Endodermal cell (in vitro differentiated cells): ENCODE data around the gene BCL11A. TPM values are rescaled to one million over a fixed set of nuclear protein-coding genes. Genes with fewer than 3 reads are reported as not detected.

Experiments
- DNase-seq: peaks from one replicate; pipeline ENCODE4 v3.0.0-alpha.2; 2017
- H3K27ac ChIP-seq: 2 replicates; pipeline ENCODE4 v1.5.1; 2013; ENCODE audit warnings: mild to moderate bottlenecking, low read depth, low read length, moderate library complexity
- H3K27me3 ChIP-seq: 2 replicates; pipeline ENCODE4 v1.6.1; 2013; ENCODE audit warnings: mild to moderate bottlenecking, low read length, moderate library complexity; ENCODE audit not compliant: insufficient read depth, control insufficient read depth, poor library complexity, severe bottlenecking
- H3K36me3 ChIP-seq: 2 replicates; pipeline ENCODE4 v1.7.0; 2013; ENCODE audit warnings: mild to moderate bottlenecking, low read length, moderate library complexity; ENCODE audit not compliant: control insufficient read depth, insufficient read depth
- H3K4me1 ChIP-seq: one replicate; pipeline ENCODE4 v1.7.0; 2013; ENCODE audit warnings: low read length; ENCODE audit not compliant: control insufficient read depth, insufficient read depth
- H3K4me3 ChIP-seq: 2 replicates; pipeline ENCODE4 v1.5.1; 2013; ENCODE audit warnings: mild to moderate bottlenecking, low read length, moderate library complexity
- H3K9ac ChIP-seq: 2 replicates; pipeline ENCODE4 v1.6.1; 2013; ENCODE audit warnings: mild to moderate bottlenecking, low read length, moderate library complexity; ENCODE audit not compliant: poor library complexity, severe bottlenecking; ENCODE audit errors: extremely low read depth
- H3K9me3 ChIP-seq: 2 replicates; pipeline ENCODE4 v1.6.1; 2013; ENCODE audit warnings: mild to moderate bottlenecking, low read length, moderate library complexity; ENCODE audit not compliant: control insufficient read depth
- H3K27ac Mint-ChIP-seq: 2 replicates; pipeline ENCODE4 v1.8.0; 2020; ENCODE audit warnings: mixed read lengths
- H3K27me3 Mint-ChIP-seq: 2 replicates; pipeline ENCODE4 v1.8.0; 2021; ENCODE audit warnings: mild to moderate bottlenecking, mixed read lengths; ENCODE audit not compliant: insufficient read depth
- H3K36me3 Mint-ChIP-seq: 2 replicates; pipeline ENCODE4 v1.8.0; 2020; ENCODE audit warnings: low read depth, mixed read lengths
- H3K4me1 Mint-ChIP-seq: 2 replicates; pipeline ENCODE4 v1.8.0; 2020; ENCODE audit warnings: mixed read lengths
- H3K4me3 Mint-ChIP-seq: 2 replicates; pipeline ENCODE4 v1.8.0; 2020; ENCODE audit warnings: mild to moderate bottlenecking, moderate library complexity, mixed read lengths
- H3K9me3 Mint-ChIP-seq: 2 replicates; pipeline ENCODE4 v1.8.0; 2020; ENCODE audit warnings: mild to moderate bottlenecking, mixed read lengths
- CTCF ChIP-seq: fragments of 200-600 bp; sonication (generic); conservative IDR thresholded peaks from 2 replicates; pipeline ENCODE4 v1.5.0; 2021; ENCODE audit warnings: antibody characterized with exemption, mild to moderate bottlenecking
- WGBS, 2 experiments: methylation state at CpG; one replicate each; pipeline versions ENCODE4 v1.1.5 to v1.1.7; 2013; ENCODE audit warnings: missing lambda C conversion rate in 2 of 2, mixed read lengths in 1 of 2; ENCODE audit not compliant: insufficient coverage in 1 of 2, insufficient read length in 1 of 2; 5-methylcytosine and 5-hydroxymethylcytosine counted together
- total RNA-seq, 2 donors: library from RNA; stranded (reverse); fragmentation: NEBNext Ultra II Directional in 1 of 2; extraction: Animal tissue kit (Norgen Biotek cat#: 25700) in 1 of 2; gene quantifications; 2 replicates in 1 of 2; 3 replicates in 1 of 2; pipeline ENCODE4 v1.2.1, GENCODE V29; 2021

The BCL11A gene
- total RNA-seq, 2 donors from 2014 or later, result 14.7 to 16.3 TPM

DNA sequence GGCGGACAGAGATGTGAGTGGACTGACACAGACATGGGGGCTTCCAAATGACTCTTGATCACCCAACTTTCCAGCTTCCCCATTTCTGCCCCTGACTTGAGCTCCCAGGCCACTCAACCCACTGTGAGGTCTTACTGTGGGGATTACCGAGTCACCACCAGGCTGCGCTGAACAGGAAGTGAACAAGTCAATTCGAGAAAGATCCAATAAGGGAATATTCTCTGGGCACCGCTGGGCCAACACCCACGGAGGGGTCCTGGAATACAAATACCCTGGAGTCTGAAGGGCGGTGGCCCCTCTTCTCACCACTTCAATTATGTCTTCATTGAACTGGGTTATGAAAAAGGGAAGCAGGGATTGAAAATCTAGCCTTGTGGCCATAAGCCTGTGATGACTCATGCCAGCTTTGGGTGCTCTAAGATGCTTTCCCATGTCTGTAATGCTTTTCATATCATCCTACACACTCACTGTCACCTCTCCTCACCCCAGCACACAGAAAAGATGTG is 37.7 kb downstream of the BCL11A start:
- Histone ChIP-seq H3K4me1 (peaks cover 17% of the 10 kb centered on the region), H3K9me3 (no peaks in the 10 kb centered on the region), H3K36me3 (no peaks in the 10 kb centered on the region), H3K4me3 (no peak overlapping the region), H3K9ac (no peak overlapping the region), H3K27ac (no peak overlapping the region), H3K27me3 (peaks cover 12% of the 10 kb centered on the region)
- no peak for DNase-seq
- Mint-ChIP-seq H3K36me3 (no peaks in the 10 kb centered on the region), H3K9me3 (no peaks in the 10 kb centered on the region), H3K4me1 (peaks cover 25% of the 10 kb centered on the region), H3K4me3 (no peak overlapping the region), H3K27ac (no peak overlapping the region), H3K27me3 (peaks cover 12% of the 10 kb centered on the region)
- no peak for TF ChIP-seq CTCF
- 91 to 100% methylated on average over 3 to 7 of the region's 7 CpGs for WGBS, 2 experiments

- no peaks in the 10 kb centered on the region for H3K9me3 Mint-ChIP-seq
- Histone ChIP-seq H3K4me1 (peaks cover 17% of the 10 kb centered on the region), H3K4me3 (no peak overlapping the region), H3K36me3 (no peaks in the 10 kb centered on the region), H3K27ac (no peak overlapping the region), H3K9ac (no peak overlapping the region), H3K9me3 (no peaks in the 10 kb centered on the region), H3K27me3 (peaks cover 12% of the 10 kb centered on the region)
- 93 to 95% methylated on average over 3 to 4 of the region's 4 CpGs for WGBS, 2 experiments
- no peaks in the 10 kb centered on the region for H3K36me3 Mint-ChIP-seq
- no peak for TF ChIP-seq CTCF
- H3K27me3 Mint-ChIP-seq, result peaks cover 18% of the 10 kb centered on the region
- DNase-seq, result peak; percentile 55
- no peak overlapping the region for H3K4me3 Mint-ChIP-seq
- no peak overlapping the region for H3K27ac Mint-ChIP-seq
- peaks cover 28% of the 10 kb centered on the region for H3K4me1 Mint-ChIP-seq
Observed at GRCh38 chr2:60513996-60514395, 39.5 kb downstream of the BCL11A start.

DNA sequence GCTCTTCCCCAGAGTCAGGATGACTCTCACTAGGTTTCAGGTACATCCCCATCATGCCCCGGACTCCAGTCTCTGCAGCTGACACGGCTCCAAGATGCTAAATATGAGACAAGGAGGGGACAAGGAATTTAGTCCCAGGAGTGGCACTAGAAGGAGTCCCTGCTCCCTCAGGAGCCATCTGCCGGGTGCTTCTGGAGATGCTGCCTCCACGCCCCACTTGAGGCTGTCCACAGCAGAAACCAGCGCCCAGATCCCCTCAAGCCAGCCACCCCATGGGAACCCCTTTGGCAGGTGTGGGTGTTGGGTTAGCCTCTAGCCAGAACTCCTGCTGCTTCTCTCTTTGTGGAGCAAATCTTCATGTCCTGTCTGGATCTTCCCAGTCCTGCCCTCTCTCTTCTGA is 40.3 kb downstream of the BCL11A start:
- no peaks in the 10 kb centered on the region for H3K36me3 Mint-ChIP-seq
- Histone ChIP-seq H3K36me3 (no peaks in the 10 kb centered on the region), H3K9me3 (no peaks in the 10 kb centered on the region), H3K9ac (no peak overlapping the region), H3K27me3 (peaks cover 12% of the 10 kb centered on the region), H3K27ac (no peak overlapping the region), H3K4me3 (no peak overlapping the region), H3K4me1 (peaks cover 17% of the 10 kb centered on the region)
- H3K27me3 Mint-ChIP-seq, result peaks cover 18% of the 10 kb centered on the region
- H3K9me3 Mint-ChIP-seq, result no peaks in the 10 kb centered on the region
- no peak for TF ChIP-seq CTCF
- WGBS, 2 experiments, result 96 to 97% methylated on average over 4 to 5 of the region's 5 CpGs
- no peak overlapping the region for H3K27ac Mint-ChIP-seq
- no peak overlapping the region for H3K4me3 Mint-ChIP-seq
- DNase-seq, result no peak
- peaks cover 28% of the 10 kb centered on the region for H3K4me1 Mint-ChIP-seq
